ENCODE results near the gene MESP2.

- no peak for TF ChIP-seq CTCF (IDR thresholded peaks at IDR 0.05)
- no peak for TF ChIP-seq POLR2A (IDR thresholded peaks at IDR 0.05)
These were observed 9.5 kb upstream of the MESP2 start for GRCh38 chr15:89766357-89767311.
